Gastroesophageal sphincter (tissue), 3 donors: ENCODE data around the gene MTCL3.

Source experiments
- EP300 ChIP-seq: sonication (generic); formaldehyde crosslinking; IDR thresholded peaks from one replicate; pipeline ENCODE4 v1.6.1; 2017; ENCODE audit warnings: antibody characterized with exemption, mild to moderate bottlenecking
- POLR2A ChIP-seq, 2 donors: fragments of 450-650 bp; IDR thresholded peaks; one replicate each; pipeline ENCODE4 v1.6.1; 2017; ENCODE audit warnings: antibody characterized with exemption in 2 of 2, mild to moderate bottlenecking in 2 of 2, moderate library complexity in 1 of 2
- POLR2AphosphoS5 ChIP-seq: sonication (generic); formaldehyde crosslinking; IDR thresholded peaks from one replicate; pipeline ENCODE4 v1.6.1; 2017; ENCODE audit warnings: antibody characterized with exemption
- TF ChIP-seq, protein P1 (sequence below), 4 experiments: fragments of 200-600 bp in 2 of 4; fragments of 450-650 bp in 2 of 4; sonication (generic) in 1 of 4; IDR thresholded peaks; one replicate each; pipeline ENCODE4 v1.5.1; 2017 to 2019; ENCODE audit warnings: antibody characterized with exemption in 4 of 4, mild to moderate bottlenecking in 2 of 4, moderate library complexity in 2 of 4

GRCh38 chr6:127566651-127567050 lies 47.5 kb upstream of the MTCL3 start:
- TF ChIP-seq POLR2A (IDR thresholded peaks at IDR 0.05) (no peak), EP300 (no peak), POLR2AphosphoS5 (no peak)
- TF ChIP-seq, protein P1, sequence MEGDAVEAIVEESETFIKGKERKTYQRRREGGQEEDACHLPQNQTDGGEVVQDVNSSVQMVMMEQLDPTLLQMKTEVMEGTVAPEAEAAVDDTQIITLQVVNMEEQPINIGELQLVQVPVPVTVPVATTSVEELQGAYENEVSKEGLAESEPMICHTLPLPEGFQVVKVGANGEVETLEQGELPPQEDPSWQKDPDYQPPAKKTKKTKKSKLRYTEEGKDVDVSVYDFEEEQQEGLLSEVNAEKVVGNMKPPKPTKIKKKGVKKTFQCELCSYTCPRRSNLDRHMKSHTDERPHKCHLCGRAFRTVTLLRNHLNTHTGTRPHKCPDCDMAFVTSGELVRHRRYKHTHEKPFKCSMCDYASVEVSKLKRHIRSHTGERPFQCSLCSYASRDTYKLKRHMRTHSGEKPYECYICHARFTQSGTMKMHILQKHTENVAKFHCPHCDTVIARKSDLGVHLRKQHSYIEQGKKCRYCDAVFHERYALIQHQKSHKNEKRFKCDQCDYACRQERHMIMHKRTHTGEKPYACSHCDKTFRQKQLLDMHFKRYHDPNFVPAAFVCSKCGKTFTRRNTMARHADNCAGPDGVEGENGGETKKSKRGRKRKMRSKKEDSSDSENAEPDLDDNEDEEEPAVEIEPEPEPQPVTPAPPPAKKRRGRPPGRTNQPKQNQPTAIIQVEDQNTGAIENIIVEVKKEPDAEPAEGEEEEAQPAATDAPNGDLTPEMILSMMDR (IDR thresholded peaks at IDR 0.05), result no peak
